GM19463 (cell line): ENCODE measurements around the gene SSUH2.
"Not testable (repeated sequence)": the region's sequence is repeated elsewhere in the genome, so short reads cannot be mapped to it uniquely, and the experiment has no call there.

ENCODE experiments used
- ATAC-seq: cut with Tn5 transposase; IDR thresholded peaks from one replicate; pipeline ENCODE4 v1.9.1; 2021; ENCODE audit warnings: mild to moderate bottlenecking, moderate library complexity; ENCODE audit not compliant: unreplicated experiment

The SSUH2 gene

GRCh38 chr3:8589880-8590556, 54.6 kb downstream of the SSUH2 start:
- no peak for ATAC-seq

- no peak for ATAC-seq
These were observed 59.9 kb downstream of the SSUH2 start for GRCh38 chr3:8584661-8585060.

- no peak for ATAC-seq
These were observed 62.7 kb downstream of the SSUH2 start for GRCh38 chr3:8581806-8582445.

GRCh38 chr3:8581373-8581772, 63.2 kb downstream of the SSUH2 start:
- ATAC-seq, result no peak

- ATAC-seq, result not testable (repeated sequence)
These were observed 64.2 kb downstream of the SSUH2 start for GRCh38 chr3:8580434-8580833.

GRCh38 chr3:8579943-8580342, 64.7 kb downstream of the SSUH2 start:
- ATAC-seq, result no peak

- ATAC-seq, result peak; percentile 98
These were observed 65.5 kb downstream of the SSUH2 start for GRCh38 chr3:8579096-8579495.

GRCh38 chr3:8578282-8578681, 66.3 kb downstream of the SSUH2 start:
- ATAC-seq, result no peak

- no peak for ATAC-seq
These were observed 67.6 kb downstream of the SSUH2 start for GRCh38 chr3:8576841-8577571.

GRCh38 chr3:8576436-8576835, 68.2 kb downstream of the SSUH2 start:
- ATAC-seq, result no peak

GRCh38 chr3:8575364-8576104, 69.1 kb downstream of the SSUH2 start:
- no peak for ATAC-seq

GRCh38 chr3:8574670-8575322, 69.8 kb downstream of the SSUH2 start:
- no peak for ATAC-seq

- ATAC-seq, result no peak
These were observed 70.4 kb downstream of the SSUH2 start for GRCh38 chr3:8574040-8574669.

GRCh38 chr3:8573342-8573926, 71.2 kb downstream of the SSUH2 start:
- ATAC-seq, result no peak

GRCh38 chr3:8571256-8571655, 73.3 kb downstream of the SSUH2 start:
- ATAC-seq, result no peak
